Measurements from ENCODE around the gene HSF5. TPM values are rescaled to one million over a fixed set of nuclear protein-coding genes. Genes with fewer than 3 reads are reported as not detected.

Gene HSF5
- total and polyA plus RNA-seq, 2 of the 13 experiments (the other 11 are each of a cell fraction or from before 2014, with no cell fraction given) = not detected

GRCh38 chr17:58417300-58418092 lies 70.7 kb downstream of the HSF5 start, which contains the start of gene RNF43 (continued):
- TF ChIP-seq NRL (CRISPR knock-in tag; IDR thresholded peaks at IDR 0.05; ENCODE audit: borderline replicate concordance) (no peak), ZNF18 (CRISPR knock-in tag; IDR thresholded peaks at IDR 0.05; ENCODE audit: insufficient replicate concordance) (peak; percentile 95), SKI (IDR thresholded peaks at IDR 0.05; ENCODE audit: partially characterized antibody) (peak; percentile 59), NFYC (CRISPR knock-in tag; IDR thresholded peaks at IDR 0.05) (0 out of 2 replicates have a peak, but pooled peaks have one; percentile 45), ARHGAP35 (CRISPR knock-in tag; IDR thresholded peaks at IDR 0.05; ENCODE audit: borderline replicate concordance) (no peak), CENPBD1 (CRISPR knock-in tag; IDR thresholded peaks at IDR 0.05; ENCODE audit: borderline replicate concordance, low read depth) (0 out of 2 replicates have a peak, but pooled peaks have one; percentile 94), KAT8 (CRISPR knock-in tag; IDR thresholded peaks at IDR 0.05) (peak; percentile 86), ZSCAN22 (CRISPR knock-in tag; IDR thresholded peaks at IDR 0.05) (no peak), MBNL3 (CRISPR knock-in tag; conservative IDR thresholded peaks at IDR 0.05) (no peak), REXO4 (CRISPR knock-in tag; IDR thresholded peaks at IDR 0.05; ENCODE audit: borderline replicate concordance) (no peak), RFX3 (CRISPR knock-in tag; IDR thresholded peaks at IDR 0.05) (peak; percentile 23), ZNF512 (CRISPR knock-in tag; IDR thresholded peaks at IDR 0.05) (no peak; the same call in 1 of the 2 replicates), ZNF772 (CRISPR knock-in tag; IDR thresholded peaks at IDR 0.05) (peak; percentile 94), SOX13 (IDR thresholded peaks at IDR 0.05) (peak; percentile 59; the same call in 1 of the 2 replicates), SOX13 (CRISPR knock-in tag; conservative IDR thresholded peaks at IDR 0.05 in 1 of 2, IDR thresholded peaks at IDR 0.05 in 1 of 2) (peak in 1 of 2 experiments; percentile 84; a peak in 2 of 4 replicates), ZNF75D (CRISPR knock-in tag; IDR thresholded peaks at IDR 0.05; ENCODE audit: borderline replicate concordance) (no peak), HCFC1 (IDR thresholded peaks at IDR 0.05; ENCODE audit: low read depth, low read length) (peak; percentile 26; the same call in 1 of the 2 replicates), ZBTB26 (CRISPR knock-in tag; IDR thresholded peaks at IDR 0.05; ENCODE audit: borderline replicate concordance) (peak; percentile 100), FOXA1 (IDR thresholded peaks at IDR 0.05) (peak; percentile 29; the same call in 1 of the 2 replicates), FOXA1 (CRISPR knock-in tag; IDR thresholded peaks at IDR 0.05) (peak; percentile 58), ATF5 (CRISPR knock-in tag; IDR thresholded peaks at IDR 0.05; ENCODE audit: low read depth) (no peak), ATF1 (CRISPR knock-in tag; IDR thresholded peaks at IDR 0.05) (peak; percentile 78), ZNF557 (CRISPR knock-in tag; IDR thresholded peaks at IDR 0.05) (peak; percentile 92; the same call in 1 of the 2 replicates)

All from HepG2 (cell line).